HG02973 (cell line): ENCODE results near the gene VAMP4.
"Not testable (repeated sequence)": the region's sequence is repeated elsewhere in the genome, so short reads cannot be mapped to it uniquely, and the experiment has no call there.

Source experiments
- ATAC-seq: cut with Tn5 transposase; IDR thresholded peaks from one replicate; pipeline ENCODE4 v1.9.1; 2021; ENCODE audit warnings: moderate library complexity; ENCODE audit not compliant: unreplicated experiment

The VAMP4 gene

DNA sequence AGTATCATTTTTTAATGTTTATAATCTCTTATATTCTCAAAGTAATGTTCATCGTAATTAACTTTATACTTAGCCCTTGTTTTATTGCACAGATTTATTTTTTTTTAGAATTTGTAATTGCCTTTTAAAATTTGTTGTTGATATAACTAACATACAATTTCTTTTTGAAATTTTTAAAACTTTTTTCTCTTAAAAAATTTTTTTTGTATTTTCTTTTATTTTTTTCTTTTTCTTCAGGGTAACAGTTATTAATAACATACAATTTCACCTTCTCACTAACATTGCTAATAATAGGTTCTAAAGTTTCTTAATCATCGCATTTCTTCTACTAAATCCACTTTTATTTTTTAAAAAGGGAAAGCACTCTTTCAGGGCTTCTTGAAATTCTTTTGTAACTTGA is 11.3 kb upstream of the VAMP4 start:
- no peak for ATAC-seq

GRCh38 chr1:171751221-171751620 is 9.4 kb upstream of the VAMP4 start:
- ATAC-seq, result no peak

DNA sequence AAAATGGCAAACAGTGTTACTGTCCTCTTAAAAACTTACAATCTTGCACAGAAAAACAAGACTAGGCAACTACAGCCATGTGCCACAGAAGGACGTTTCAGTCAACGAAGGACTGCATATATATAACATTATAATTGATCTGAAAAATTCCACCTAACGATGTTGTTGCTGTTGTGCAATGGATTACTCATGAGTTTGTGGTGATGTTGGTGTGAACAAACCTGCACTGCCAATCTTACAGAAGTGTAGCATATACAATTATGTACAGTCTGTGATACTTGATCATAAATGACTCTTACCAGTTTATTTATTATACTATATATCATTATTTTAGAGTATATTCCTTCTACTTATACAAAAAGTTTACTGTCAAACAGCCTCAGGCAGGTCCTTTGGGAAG is 6.8 kb upstream of the VAMP4 start:
- ATAC-seq, result no peak

DNA sequence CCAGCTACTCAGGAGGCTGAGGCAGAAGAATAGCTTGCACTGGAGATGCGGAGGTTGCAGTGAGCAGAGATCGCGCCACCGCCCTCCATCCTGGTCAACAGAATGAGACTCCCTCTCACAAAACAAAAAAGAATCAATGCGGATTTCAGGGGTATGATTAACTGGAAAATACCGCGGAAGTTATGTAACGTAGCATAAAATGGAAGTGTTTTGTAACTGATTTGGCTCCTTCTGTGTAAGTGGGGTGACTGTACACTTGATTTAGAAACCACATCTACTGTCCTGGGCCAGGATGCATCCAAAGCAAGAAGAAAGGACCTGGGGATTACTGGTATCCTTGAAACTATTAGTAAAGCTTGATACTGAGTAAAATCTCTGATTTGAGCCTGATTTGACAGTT is 3.1 kb upstream of the VAMP4 start:
- ATAC-seq, result no peak

- no peak for ATAC-seq
Observed at GRCh38 chr1:171743081-171743870, 1.4 kb upstream of the VAMP4 start.

DNA sequence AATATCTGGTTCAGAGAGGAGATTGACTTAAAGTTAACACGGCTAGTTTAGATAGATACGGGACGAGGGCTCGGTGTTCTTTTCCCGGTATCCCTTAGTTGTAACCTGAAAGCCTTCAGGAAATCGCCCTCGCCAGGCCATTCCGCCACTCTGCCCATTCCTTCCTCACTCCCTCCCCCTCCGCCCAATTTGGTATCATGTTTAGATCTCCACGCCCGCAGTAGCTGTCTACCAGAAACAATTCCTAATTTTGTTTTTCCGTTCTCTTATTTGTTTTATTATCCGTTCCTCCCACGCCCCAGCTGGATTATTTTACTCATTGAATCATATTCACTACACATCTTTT is 685 bp upstream of the VAMP4 start:
- peak; percentile 2 for ATAC-seq

DNA sequence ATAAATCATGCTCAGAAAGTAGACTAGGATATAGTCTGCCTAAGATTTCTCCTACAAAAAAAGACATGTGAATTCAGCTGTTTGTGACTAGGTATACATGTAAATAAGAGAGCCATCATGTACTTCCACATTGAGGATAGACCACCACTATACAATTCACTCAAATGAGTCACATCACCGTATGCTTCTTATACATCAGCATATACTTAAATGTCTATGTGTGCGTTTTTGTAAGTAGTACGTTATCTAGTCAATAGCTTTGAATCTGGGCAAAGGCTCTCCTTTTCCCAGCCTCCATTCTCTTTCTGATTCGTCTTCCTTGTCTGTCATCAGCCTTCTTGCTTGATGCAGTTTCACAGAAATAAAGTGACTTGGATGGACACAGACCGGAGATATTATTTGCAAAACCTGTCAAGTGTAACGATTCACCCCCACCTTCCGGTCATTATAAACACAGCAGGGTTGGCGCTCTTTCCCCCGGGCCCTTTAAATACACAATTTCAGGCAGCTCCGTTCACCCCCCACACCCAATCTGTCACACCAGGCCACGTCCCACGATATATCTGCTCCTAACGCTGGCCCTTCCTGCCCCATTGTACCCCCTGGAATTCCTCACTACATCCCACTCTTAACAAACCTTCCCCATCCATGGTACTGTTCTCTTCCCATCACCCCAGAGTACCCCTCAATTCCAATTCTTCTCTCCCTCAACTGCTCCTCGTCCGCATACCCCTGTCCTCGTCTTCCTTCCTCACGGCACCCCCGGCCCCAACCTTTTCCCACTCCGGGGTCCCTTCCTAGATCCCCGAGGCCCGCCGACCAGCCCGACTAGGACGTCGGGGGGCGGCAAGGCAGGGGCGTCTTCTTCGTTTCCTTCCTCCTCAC is 636 bp downstream of the VAMP4 start:
- peak; percentile 26 for ATAC-seq

DNA sequence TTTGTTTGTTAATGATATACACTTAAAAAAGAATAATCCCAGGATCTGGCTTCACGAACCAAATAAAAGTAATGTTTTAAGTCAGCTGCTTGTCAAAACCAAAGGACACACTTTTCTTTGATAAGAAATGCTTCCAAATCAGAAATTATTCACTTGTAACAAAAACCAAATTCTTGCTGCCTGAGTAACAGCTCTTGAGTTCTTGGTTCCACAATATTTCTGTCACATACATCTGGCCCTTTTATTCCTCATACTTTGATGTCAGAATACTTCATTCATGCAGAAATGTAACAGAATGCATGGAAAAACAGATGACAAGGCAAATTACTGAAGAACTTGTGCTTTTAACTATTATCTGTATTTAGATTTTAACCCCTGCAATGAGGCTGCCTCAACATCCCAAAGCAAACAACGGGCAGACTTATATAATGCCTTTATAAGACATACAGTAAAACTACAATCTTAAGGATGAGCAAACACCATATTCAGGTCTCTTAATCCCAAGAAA is 1.5 kb downstream of the VAMP4 start:
- no peak for ATAC-seq

GRCh38 chr1:171739656-171740055 is 2.2 kb downstream of the VAMP4 start:
- ATAC-seq, result no peak

DNA sequence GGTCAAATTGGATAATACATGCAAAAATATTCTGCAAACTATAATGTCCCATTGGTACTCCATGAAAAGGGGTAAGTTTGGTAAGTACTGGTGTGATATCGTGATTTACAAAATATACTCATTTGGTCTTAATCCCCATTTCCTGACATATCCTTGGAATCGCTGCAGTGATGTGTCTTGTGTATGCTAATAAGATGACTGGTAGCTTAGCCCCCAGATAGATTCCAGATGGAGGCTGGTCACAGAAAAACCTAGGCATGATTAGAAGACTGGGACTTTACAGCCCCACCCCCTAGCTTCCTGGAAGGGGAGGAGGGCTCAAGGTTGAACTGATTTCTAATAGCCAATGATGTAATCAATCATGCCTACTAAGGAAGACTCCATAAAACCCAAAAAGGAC is 3.0 kb downstream of the VAMP4 start:
- ATAC-seq, result no peak

GRCh38 chr1:171736196-171736595 is 5.7 kb downstream of the VAMP4 start:
- ATAC-seq, result no peak

DNA sequence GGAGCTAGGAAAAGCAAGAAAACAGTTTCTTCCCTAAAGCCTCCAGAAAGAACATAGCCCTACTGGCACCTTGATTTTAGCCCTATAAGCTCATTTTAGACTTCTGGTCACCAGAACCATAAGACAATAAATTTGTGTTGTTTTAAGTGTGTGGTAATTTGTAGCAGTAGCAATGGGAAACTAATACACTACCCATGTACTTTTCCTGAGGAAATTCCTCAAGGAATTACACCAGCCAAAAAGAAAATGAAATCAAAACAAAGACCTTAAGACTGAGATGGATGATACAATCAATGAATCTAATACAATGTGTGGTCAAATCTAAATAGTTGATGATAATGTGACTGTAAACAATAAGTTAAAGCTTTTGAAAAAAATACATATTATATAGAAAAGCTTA is 11.8 kb downstream of the VAMP4 start:
- ATAC-seq, result no peak

- no peak for ATAC-seq
Observed at GRCh38 chr1:171727778-171728177, 14.1 kb downstream of the VAMP4 start.

DNA sequence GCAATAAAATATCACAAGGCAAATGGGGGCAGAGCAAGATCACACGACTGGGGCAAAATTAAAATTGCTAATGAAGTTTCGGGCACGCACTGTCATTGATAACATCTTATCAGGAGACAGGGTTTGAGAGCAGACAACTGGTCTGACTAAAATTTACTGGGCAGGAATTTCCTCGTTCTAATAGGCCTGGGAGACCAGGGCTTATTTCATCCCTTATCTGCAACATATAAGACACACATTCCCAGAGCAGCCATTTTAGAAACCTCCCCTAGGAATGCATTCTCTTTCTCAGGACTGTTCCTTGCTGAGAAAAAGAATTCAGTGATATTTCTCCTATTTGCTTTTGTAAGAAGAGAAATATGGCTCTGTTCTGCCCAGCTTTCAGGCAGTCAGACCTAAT is 18.7 kb downstream of the VAMP4 start:
- not testable (repeated sequence) for ATAC-seq

- ATAC-seq, result no peak
Observed at GRCh38 chr1:171718848-171719247, 23.0 kb downstream of the VAMP4 start.

- no peak for ATAC-seq
Observed at GRCh38 chr1:171718216-171718615, 23.6 kb downstream of the VAMP4 start.

- no peak for ATAC-seq
Observed at GRCh38 chr1:171717062-171717718, 24.7 kb downstream of the VAMP4 start.

DNA sequence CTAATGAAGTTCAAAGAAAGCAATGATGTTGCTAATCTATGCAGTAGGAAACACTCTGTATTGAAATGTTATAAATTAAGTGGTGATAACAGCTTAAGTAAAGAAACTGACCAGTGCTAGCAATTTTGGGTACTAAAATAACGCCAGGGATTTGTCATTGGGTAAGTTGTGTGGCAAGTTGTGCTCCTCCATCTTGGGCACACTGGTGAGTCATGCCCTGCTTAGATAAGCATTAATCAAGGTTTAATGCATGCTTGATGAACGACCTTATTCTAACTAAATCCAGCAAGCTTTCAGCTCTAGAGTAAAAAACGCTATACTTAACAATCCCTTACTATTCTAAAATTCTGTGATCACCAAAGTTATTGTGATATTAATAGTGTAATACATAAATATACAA is 25.2 kb downstream of the VAMP4 start:
- ATAC-seq, result no peak

GRCh38 chr1:171715813-171716251 is 26.0 kb downstream of the VAMP4 start:
- no peak for ATAC-seq

DNA sequence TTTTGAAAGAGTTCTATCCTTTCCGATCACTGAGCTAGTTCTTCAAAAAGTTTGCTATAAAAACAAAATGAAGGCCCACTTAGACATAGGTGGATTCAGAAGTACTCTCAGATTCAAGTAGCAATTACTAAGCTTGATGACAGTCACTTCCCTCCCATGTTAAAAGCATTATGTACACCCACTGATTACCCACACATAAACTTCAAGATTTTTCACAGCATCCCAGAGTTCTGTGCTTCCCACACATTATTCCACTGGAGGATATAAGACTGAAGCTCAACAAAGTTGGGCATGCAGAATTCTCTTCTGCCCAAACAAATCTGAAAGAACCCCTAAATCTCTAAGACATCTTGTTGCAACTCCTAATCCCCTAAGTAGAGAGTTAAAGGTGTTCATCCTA is 29.5 kb downstream of the VAMP4 start:
- no peak for ATAC-seq

DNA sequence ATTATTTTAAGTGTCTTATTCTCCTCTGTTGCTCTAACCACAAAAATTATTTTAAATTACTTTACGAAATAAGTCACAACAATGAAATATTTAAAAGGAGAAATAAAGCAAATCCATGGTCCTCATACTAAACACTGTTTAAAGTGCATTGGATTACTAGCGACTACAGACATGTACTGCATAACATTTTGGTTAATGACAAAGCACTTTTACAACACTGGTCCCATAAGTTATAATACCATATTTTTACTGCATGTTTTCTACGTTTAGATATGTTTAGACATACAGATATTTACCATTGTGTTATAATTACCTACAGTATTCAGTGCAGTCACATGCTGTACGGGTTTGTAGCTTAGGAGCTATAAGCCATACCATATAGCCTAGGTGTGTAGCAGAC is 30.2 kb downstream of the VAMP4 start:
- ATAC-seq, result no peak

DNA sequence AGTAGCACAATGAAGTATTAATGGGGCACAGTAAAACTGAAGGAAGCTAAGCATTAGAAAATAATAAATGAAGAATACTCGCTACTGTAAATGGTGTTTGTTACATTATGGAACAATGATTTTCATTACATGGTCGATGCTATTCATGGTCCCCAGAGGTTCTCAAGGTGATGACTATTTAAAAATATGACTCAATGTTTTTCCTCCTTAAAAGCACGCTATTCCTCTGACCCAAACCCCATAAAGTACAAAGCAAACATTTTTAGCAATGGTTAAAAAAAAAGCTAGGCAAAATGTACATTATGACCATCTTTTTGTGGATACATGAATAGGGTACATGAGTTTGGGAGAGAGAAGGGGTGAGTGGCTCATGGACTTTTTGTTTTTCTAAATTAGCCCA is 34.3 kb downstream of the VAMP4 start:
- no peak for ATAC-seq
